Measurements from ENCODE around the gene SESN3.
A peak's percentile ranks its signal among the peaks of the same experiment; 100 is the strongest.
"Not testable (repeated sequence)": the region's sequence is repeated elsewhere in the genome, so short reads cannot be mapped to it uniquely, and the experiment has no call there.

Gene SESN3

GRCh38 chr11:95218149-95218548 lies 12.9 kb downstream of the SESN3 start:
- no peaks in the 10 kb centered on the region for H3K9me3 ChIP-seq (ENCODE audit: low read depth, low read length)
- H3K27ac ChIP-seq, result no peak overlapping the region
- DNase-seq (ENCODE audit: low read depth, low spot score), result no peak
- no peak overlapping the region for H3K9ac ChIP-seq (ENCODE audit: insufficient read length)
- no peak overlapping the region for H3K4me3 ChIP-seq
- TF ChIP-seq POLR2AphosphoS5 (IDR thresholded peaks at IDR 0.05; ENCODE audit: borderline replicate concordance, low read depth, low read length) (no peak), FOXP2 (optimal IDR thresholded peaks at IDR 0.05; ENCODE audit: control extremely low read depth, extremely low read length, insufficient read depth) (no peak)
- H3K36me3 ChIP-seq (ENCODE audit: insufficient read depth, low read length), result no peaks in the 10 kb centered on the region

- no peaks in the 10 kb centered on the region for H3K36me3 ChIP-seq (ENCODE audit: insufficient read depth, low read length)
- no peak for DNase-seq (ENCODE audit: low read depth, low spot score)
- TF ChIP-seq FOXP2 (optimal IDR thresholded peaks at IDR 0.05; ENCODE audit: control extremely low read depth, extremely low read length, insufficient read depth) (no peak), POLR2AphosphoS5 (IDR thresholded peaks at IDR 0.05; ENCODE audit: borderline replicate concordance, low read depth, low read length) (no peak), EZH2 (IDR thresholded peaks at IDR 0.05) (no peak)
- H3K9ac ChIP-seq (ENCODE audit: insufficient read length), result no peak overlapping the region
- no peaks in the 10 kb centered on the region for H3K9me3 ChIP-seq (ENCODE audit: low read depth, low read length)
- H3K4me3 ChIP-seq, result no peak overlapping the region
- no peak overlapping the region for H3K27ac ChIP-seq
Observed at GRCh38 chr11:95212609-95213008, 18.4 kb downstream of the SESN3 start.

- H3K9me3 ChIP-seq (ENCODE audit: low read depth, low read length); H3K4me3 ChIP-seq; H3K27ac ChIP-seq; DNase-seq (ENCODE audit: low read depth, low spot score); H3K9ac ChIP-seq (ENCODE audit: insufficient read length); H3K36me3 ChIP-seq (ENCODE audit: insufficient read depth, low read length): not testable (repeated sequence)
Observed at GRCh38 chr11:95209535-95209934, 21.5 kb downstream of the SESN3 start.

GRCh38 chr11:95200781-95201457 lies 30.1 kb downstream of the SESN3 start:
- Histone ChIP-seq H3K9me3 (ENCODE audit: low read depth, low read length) (no peaks in the 10 kb centered on the region), H3K4me3 (no peak overlapping the region), H3K9ac (ENCODE audit: insufficient read length) (no peak overlapping the region), H3K36me3 (ENCODE audit: insufficient read depth, low read length) (no peaks in the 10 kb centered on the region), H3K27ac (no peak overlapping the region)
- no peak for DNase-seq (ENCODE audit: low read depth, low spot score)
- TF ChIP-seq EZH2 (IDR thresholded peaks at IDR 0.05) (no peak), POLR2AphosphoS5 (IDR thresholded peaks at IDR 0.05; ENCODE audit: borderline replicate concordance, low read depth, low read length) (no peak), FOXP2 (optimal IDR thresholded peaks at IDR 0.05; ENCODE audit: control extremely low read depth, extremely low read length, insufficient read depth) (no peak)

- no peak for DNase-seq (ENCODE audit: low read depth, low spot score)
- no peak overlapping the region for H3K27ac ChIP-seq
- no peaks in the 10 kb centered on the region for H3K9me3 ChIP-seq (ENCODE audit: low read depth, low read length)
- no peak overlapping the region for H3K9ac ChIP-seq (ENCODE audit: insufficient read length)
- no peaks in the 10 kb centered on the region for H3K36me3 ChIP-seq (ENCODE audit: insufficient read depth, low read length)
- no peak for TF ChIP-seq FOXP2 (optimal IDR thresholded peaks at IDR 0.05; ENCODE audit: control extremely low read depth, extremely low read length, insufficient read depth)
- no peak for TF ChIP-seq POLR2AphosphoS5 (IDR thresholded peaks at IDR 0.05; ENCODE audit: borderline replicate concordance, low read depth, low read length)
- TF ChIP-seq EZH2 (IDR thresholded peaks at IDR 0.05), result no peak
- H3K4me3 ChIP-seq, result no peak overlapping the region
Observed at GRCh38 chr11:95195831-95196230, 35.2 kb downstream of the SESN3 start.

- no peaks in the 10 kb centered on the region for H3K36me3 ChIP-seq (ENCODE audit: insufficient read depth, low read length)
- H3K9ac ChIP-seq (ENCODE audit: insufficient read length), result no peak overlapping the region
- no peaks in the 10 kb centered on the region for H3K9me3 ChIP-seq (ENCODE audit: low read depth, low read length)
- no peak overlapping the region for H3K4me3 ChIP-seq
- no peak for TF ChIP-seq FOXP2 (optimal IDR thresholded peaks at IDR 0.05; ENCODE audit: control extremely low read depth, extremely low read length, insufficient read depth)
- no peak for TF ChIP-seq POLR2AphosphoS5 (IDR thresholded peaks at IDR 0.05; ENCODE audit: borderline replicate concordance, low read depth, low read length)
- no peak for TF ChIP-seq EZH2 (IDR thresholded peaks at IDR 0.05)
- no peak overlapping the region for H3K27ac ChIP-seq
- no peak for DNase-seq (ENCODE audit: low read depth, low spot score)
Observed at GRCh38 chr11:95193541-95193940, 37.5 kb downstream of the SESN3 start.

GRCh38 chr11:95192717-95193116 lies 38.3 kb downstream of the SESN3 start:
- H3K9me3 ChIP-seq (ENCODE audit: low read depth, low read length), result no peaks in the 10 kb centered on the region
- TF ChIP-seq FOXP2 (optimal IDR thresholded peaks at IDR 0.05; ENCODE audit: control extremely low read depth, extremely low read length, insufficient read depth) (no peak), POLR2AphosphoS5 (IDR thresholded peaks at IDR 0.05; ENCODE audit: borderline replicate concordance, low read depth, low read length) (no peak)
- peak overlapping the region; percentile 83 for H3K27ac ChIP-seq
- H3K9ac ChIP-seq (ENCODE audit: insufficient read length), result no peak overlapping the region
- H3K36me3 ChIP-seq (ENCODE audit: insufficient read depth, low read length), result no peaks in the 10 kb centered on the region
- peak; percentile 84 for DNase-seq (ENCODE audit: low read depth, low spot score)
- peak overlapping the region; percentile 27 for H3K4me3 ChIP-seq

GRCh38 chr11:95187723-95188122 lies 43.3 kb downstream of the SESN3 start:
- Histone ChIP-seq H3K27ac (no peak overlapping the region), H3K9me3 (ENCODE audit: low read depth, low read length) (no peaks in the 10 kb centered on the region), H3K36me3 (ENCODE audit: insufficient read depth, low read length) (no peaks in the 10 kb centered on the region), H3K4me3 (no peak overlapping the region), H3K9ac (ENCODE audit: insufficient read length) (no peak overlapping the region)
- no peak for DNase-seq (ENCODE audit: low read depth, low spot score)
- TF ChIP-seq EZH2 (IDR thresholded peaks at IDR 0.05) (no peak), POLR2AphosphoS5 (IDR thresholded peaks at IDR 0.05; ENCODE audit: borderline replicate concordance, low read depth, low read length) (no peak), FOXP2 (optimal IDR thresholded peaks at IDR 0.05; ENCODE audit: control extremely low read depth, extremely low read length, insufficient read depth) (no peak)

- Histone ChIP-seq H3K36me3 (ENCODE audit: insufficient read depth, low read length) (no peaks in the 10 kb centered on the region), H3K27ac (no peak overlapping the region), H3K4me3 (no peak overlapping the region), H3K9me3 (ENCODE audit: low read depth, low read length) (no peaks in the 10 kb centered on the region), H3K9ac (ENCODE audit: insufficient read length) (no peak overlapping the region)
- DNase-seq (ENCODE audit: low read depth, low spot score), result no peak
- TF ChIP-seq POLR2AphosphoS5 (IDR thresholded peaks at IDR 0.05; ENCODE audit: borderline replicate concordance, low read depth, low read length) (no peak), FOXP2 (optimal IDR thresholded peaks at IDR 0.05; ENCODE audit: control extremely low read depth, extremely low read length, insufficient read depth) (no peak), EZH2 (IDR thresholded peaks at IDR 0.05) (no peak)
Observed at GRCh38 chr11:95182397-95182796, 48.6 kb downstream of the SESN3 start.
